Keratinocyte (primary cell): ENCODE data around the gene SMCP. TPM values are rescaled to one million over a fixed set of nuclear protein-coding genes. Genes with fewer than 3 reads are reported as not detected.

ENCODE experiments used
- DNase-seq: peaks from one replicate; pipeline ENCODE4 v3.0.0-alpha.2; 2011; ENCODE audit warnings: low read depth, missing footprints, low spot score
- FAIRE-seq: peaks from 2 replicates; lab custom pipeline; 2011; peaks lifted over from hg19 to GRCh38; lab: Jason Lieb, UNC
- H2AFZ ChIP-seq: 2 replicates; pipeline ENCODE4 v1.6.0; 2012; ENCODE audit warnings: low read length, control low read depth, inconsistent platforms; ENCODE audit not compliant: control insufficient read depth
- H3K27ac ChIP-seq: 2 replicates; pipeline ENCODE4 v1.5.1; 2011; ENCODE audit warnings: low read length; ENCODE audit not compliant: control insufficient read depth, insufficient read depth
- H3K27me3 ChIP-seq: 3 replicates; pipeline ENCODE4 v1.6.0; 2011; ENCODE audit warnings: low read length; ENCODE audit not compliant: control insufficient read depth, insufficient read depth; ENCODE audit errors: extremely low read depth
- H3K36me3 ChIP-seq, 2 experiments: 2 replicates in 1 of 2; 3 replicates in 1 of 2; pipeline ENCODE4 v1.5.1; 2011; ENCODE audit warnings: low read length in 2 of 2, mild to moderate bottlenecking in 1 of 2; ENCODE audit not compliant: control insufficient read depth in 2 of 2, insufficient read depth in 2 of 2; ENCODE audit errors: extremely low read depth in 1 of 2
- H3K4me1 ChIP-seq: 3 replicates; pipeline ENCODE4 v1.5.1; 2011; ENCODE audit warnings: low read length; ENCODE audit not compliant: control insufficient read depth, insufficient read depth; ENCODE audit errors: extremely low read depth
- H3K4me2 ChIP-seq: 3 replicates; pipeline ENCODE4 v1.6.0; 2011; ENCODE audit warnings: low read depth, low read length; ENCODE audit not compliant: control insufficient read depth, insufficient read depth; ENCODE audit errors: extremely low read depth
- H3K4me3 ChIP-seq, 3 experiments: fragments of 200-600 bp in 1 of 3; sonication (generic) in 1 of 3; 2 replicates in 2 of 3; 3 replicates in 1 of 3; pipeline ENCODE4 v1.5.1; 2011 to 2016; ENCODE audit warnings: low read length in 3 of 3, mild to moderate bottlenecking in 3 of 3, control low read depth in 2 of 3, inconsistent platforms in 1 of 3, low read depth in 1 of 3, mixed read lengths in 1 of 3, mixed run types in 1 of 3, moderate library complexity in 1 of 3; ENCODE audit not compliant: control insufficient read depth in 2 of 3, insufficient read depth in 2 of 3; ENCODE audit errors: extremely low read depth in 1 of 3
- H3K79me2 ChIP-seq: 2 replicates; pipeline ENCODE4 v1.6.0; 2012; ENCODE audit warnings: low read length; ENCODE audit not compliant: control insufficient read depth, insufficient read depth
- H3K9ac ChIP-seq: 3 replicates; pipeline ENCODE4 v1.6.0; 2011; ENCODE audit warnings: low read length; ENCODE audit not compliant: control insufficient read depth, insufficient read depth; ENCODE audit errors: extremely low read depth
- H3K9me1 ChIP-seq: 3 replicates; pipeline ENCODE4 v1.6.0; 2011; ENCODE audit warnings: low read length; ENCODE audit not compliant: control insufficient read depth, insufficient read depth; ENCODE audit errors: extremely low read depth
- H3K9me3 ChIP-seq: 2 replicates; pipeline ENCODE4 v1.5.1; 2012; ENCODE audit warnings: low read depth, low read length; ENCODE audit not compliant: control insufficient read depth
- H4K20me1 ChIP-seq: 3 replicates; pipeline ENCODE4 v1.6.0; 2011; ENCODE audit warnings: low read length; ENCODE audit not compliant: control insufficient read depth, insufficient read depth; ENCODE audit errors: extremely low read depth
- CTCF ChIP-seq, 3 experiments: IDR thresholded peaks in 1 of 3; conservative IDR thresholded peaks in 1 of 3; optimal IDR thresholded peaks in 1 of 3; 2 replicates in 2 of 3; 3 replicates in 1 of 3; pipeline versions ENCODE3 to v1.5.1; 2011; ENCODE audit warnings: low read length in 3 of 3, mild to moderate bottlenecking in 3 of 3, moderate library complexity in 2 of 3, control low read depth in 1 of 3, inconsistent platforms in 1 of 3; ENCODE audit not compliant: insufficient read depth in 2 of 3; ENCODE audit errors: extremely low read depth in 1 of 3
- EZH2 ChIP-seq: IDR thresholded peaks from one replicate; pipeline ENCODE4 v1.6.1; 2012; ENCODE audit warnings: inconsistent platforms, mild to moderate bottlenecking, low read length, moderate library complexity
- dilution Hi-C: fragments of 300-500 bp; cut with MboI; formaldehyde crosslinking; loops from one replicate; pipeline ENCODE4 v1.7.0; 2020; ENCODE audit warnings: low sequenced_read_pairs; ENCODE audit not compliant: extremely low pct_ligation_motif_present
- polyA plus RNA-seq, 5 experiments: library from polyadenylated mRNA; depleted of rRNA in 3 of 5; stranded (reverse) in 3 of 5; stranded (forward) in 1 of 5; unstranded in 1 of 5; fragments of >200 nt; gene quantifications; 1 replicate in 1 of 5; 2 replicates in 3 of 5; 3 replicates in 1 of 5; pipeline versions ENCODE4 v1.2.1 to v1.2.3, GENCODE V29; 2011 to 2012; ENCODE audit warnings: missing spikeins in 2 of 5, low read depth in 1 of 5, low replicate concordance in 1 of 5

SMCP gene
- polyA plus RNA-seq, 1 donor (not counting 4 experiments of a cell fraction or from before 2014, with no cell fraction given) = not detected

DNA sequence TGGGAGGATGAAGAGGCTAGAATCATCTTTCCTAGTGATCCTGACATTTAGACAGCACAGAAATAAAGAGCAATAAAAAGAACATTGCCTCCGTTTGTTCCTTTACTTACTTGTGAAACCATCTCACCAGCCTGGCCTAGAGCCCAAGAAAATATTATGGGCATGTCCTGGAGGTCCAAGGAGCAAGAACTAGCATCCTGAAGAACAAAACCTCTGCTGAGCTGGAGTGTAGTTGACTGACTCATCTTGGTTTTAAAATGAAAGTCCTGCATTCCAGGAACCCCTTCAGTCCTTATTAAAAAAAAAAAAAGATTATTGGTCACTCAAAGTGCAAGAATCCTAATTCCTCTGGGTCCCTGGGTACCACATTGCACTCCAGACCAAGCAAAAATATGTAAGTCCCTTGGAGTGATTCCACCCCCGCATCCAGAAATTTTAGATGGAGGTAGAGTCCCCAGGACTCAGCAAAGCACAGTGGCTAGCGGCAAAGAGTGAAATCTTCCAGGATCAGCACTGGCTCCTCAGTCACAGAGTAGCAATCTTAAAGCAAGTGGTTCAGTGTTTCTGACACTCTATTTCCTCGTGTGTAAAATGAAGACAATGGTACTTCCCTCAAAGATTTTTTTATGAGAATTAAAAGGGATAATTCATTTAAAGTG lies 7.0 kb downstream of the SMCP start:
- TF ChIP-seq CTCF (optimal IDR thresholded peaks at IDR 0.05 in 1 of 3, IDR thresholded peaks at IDR 0.05 in 1 of 3, conservative IDR thresholded peaks at IDR 0.05 in 1 of 3; ENCODE audit: extremely low read depth in 1 of 3, insufficient read depth in 2 of 3, low read length in 3 of 3) (no peak), EZH2 (no peak)
- H3K4me3 ChIP-seq = no peak overlapping the region
- H4K20me1 ChIP-seq = no peaks in the 10 kb centered on the region
- H3K27ac ChIP-seq = no peak overlapping the region
- DNase-seq (no peak), FAIRE-seq (peak; percentile 86)
- H3K36me3 ChIP-seq = no peaks in the 10 kb centered on the region
- H3K9ac ChIP-seq = no peak overlapping the region
- H3K4me2 ChIP-seq = peak overlapping the region; percentile 38
- H3K9me3 ChIP-seq = no peaks in the 10 kb centered on the region
- H3K27me3 ChIP-seq = no peaks in the 10 kb centered on the region
- H3K9me1 ChIP-seq = no peaks in the 10 kb centered on the region
- no peak overlapping the region for H2AFZ ChIP-seq
- dilution Hi-C loops = no loop called here
- H3K79me2 ChIP-seq = no peaks in the 10 kb centered on the region
- peaks cover 54% of the 10 kb centered on the region for H3K4me1 ChIP-seq

DNA sequence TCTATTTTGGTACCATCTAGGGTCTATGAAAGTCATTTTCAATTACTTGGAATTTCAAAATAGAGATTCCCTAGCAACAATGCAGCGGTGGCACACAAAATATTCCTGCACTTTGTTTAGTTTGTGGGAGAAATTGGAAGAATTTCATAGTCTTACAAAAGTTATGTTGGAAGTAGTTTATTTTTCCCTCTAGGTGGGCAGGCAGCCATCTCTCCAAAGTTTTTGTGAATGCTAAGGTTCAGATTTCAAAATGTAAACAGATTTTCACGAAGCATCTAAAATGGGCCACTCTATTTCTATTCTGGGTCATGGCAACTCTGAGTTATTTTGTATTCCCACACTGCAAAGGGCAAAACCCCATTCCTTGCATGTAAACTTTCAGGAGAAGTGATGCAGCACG lies 8.0 kb downstream of the SMCP start:
- no peaks in the 10 kb centered on the region for H3K27me3 ChIP-seq
- FAIRE-seq (no peak), DNase-seq (no peak)
- H4K20me1 ChIP-seq = no peaks in the 10 kb centered on the region
- no peaks in the 10 kb centered on the region for H3K79me2 ChIP-seq
- H2AFZ ChIP-seq = no peak overlapping the region
- no peaks in the 10 kb centered on the region for H3K9me1 ChIP-seq
- no peak overlapping the region for H3K27ac ChIP-seq
- no peaks in the 10 kb centered on the region for H3K36me3 ChIP-seq
- no peaks in the 10 kb centered on the region for H3K9me3 ChIP-seq
- dilution Hi-C loops = no loop called here
- no peak for TF ChIP-seq EZH2
- TF ChIP-seq CTCF (optimal IDR thresholded peaks at IDR 0.05 in 1 of 3, IDR thresholded peaks at IDR 0.05 in 1 of 3, conservative IDR thresholded peaks at IDR 0.05 in 1 of 3; ENCODE audit: extremely low read depth in 1 of 3, insufficient read depth in 2 of 3, low read length in 3 of 3) = no peak
- H3K4me2 ChIP-seq = no peak overlapping the region
- peaks cover 44% of the 10 kb centered on the region for H3K4me1 ChIP-seq
- H3K4me3 ChIP-seq = no peak overlapping the region
- H3K9ac ChIP-seq = no peak overlapping the region
